ENCODE data around the gene RCSD1.

Gene RCSD1

GRCh38 chr1:167671727-167672511 is 41.9 kb downstream of the RCSD1 start:
- no peak for DNase-seq

GRCh38 chr1:167672831-167673230 is 42.8 kb downstream of the RCSD1 start:
- no peak for DNase-seq

GRCh38 chr1:167673265-167673664 is 43.2 kb downstream of the RCSD1 start:
- DNase-seq, result no peak

- DNase-seq, result no peak
These were observed 44.1 kb downstream of the RCSD1 start for GRCh38 chr1:167674156-167674555.

- DNase-seq, result no peak
These were observed 45.4 kb downstream of the RCSD1 start for GRCh38 chr1:167675440-167675839.

GRCh38 chr1:167676205-167676915 is 46.3 kb downstream of the RCSD1 start:
- DNase-seq, result no peak

- DNase-seq, result no peak
These were observed 47.1 kb downstream of the RCSD1 start for GRCh38 chr1:167676916-167677848.

GRCh38 chr1:167678422-167678821 is 48.4 kb downstream of the RCSD1 start:
- no peak for DNase-seq

GRCh38 chr1:167678838-167679237 is 48.8 kb downstream of the RCSD1 start:
- DNase-seq, result no peak

- no peak for DNase-seq
These were observed 49.7 kb downstream of the RCSD1 start for GRCh38 chr1:167679714-167680113.

- no peak for DNase-seq
These were observed 51.0 kb downstream of the RCSD1 start for GRCh38 chr1:167681024-167681423.

GRCh38 chr1:167681451-167682098 is 51.5 kb downstream of the RCSD1 start:
- DNase-seq, result no peak

- DNase-seq, result no peak
These were observed 53.2 kb downstream of the RCSD1 start for GRCh38 chr1:167683226-167683625.

- DNase-seq, result no peak
These were observed 53.8 kb downstream of the RCSD1 start for GRCh38 chr1:167683641-167684502.

- no peak for DNase-seq
These were observed 55.8 kb downstream of the RCSD1 start for GRCh38 chr1:167685844-167686243.

- peak; percentile 18 for DNase-seq
These were observed 58.0 kb downstream of the RCSD1 start for GRCh38 chr1:167687919-167688519.

GRCh38 chr1:167689567-167689920 is 59.5 kb downstream of the RCSD1 start:
- no peak for DNase-seq

GRCh38 chr1:167690053-167690452 is 60.0 kb downstream of the RCSD1 start:
- DNase-seq, result no peak

- DNase-seq, result no peak
These were observed 63.5 kb downstream of the RCSD1 start for GRCh38 chr1:167693425-167694045.

GRCh38 chr1:167694691-167695090 is 64.7 kb downstream of the RCSD1 start:
- DNase-seq, result no peak

GRCh38 chr1:167695147-167695546 is 65.1 kb downstream of the RCSD1 start:
- no peak for DNase-seq
